HEK293 (cell line): ENCODE results near the gene MCF2L.

Source experiments
- SETDB1 ChIP-seq: IDR thresholded peaks from one replicate; pipeline ENCODE4 v1.6.1; 2017; ENCODE audit warnings: mild to moderate bottlenecking, low read length, moderate library complexity, mixed read lengths; ENCODE audit not compliant: insufficient read length
- ZNF18 ChIP-seq: fragments of 450-650 bp; formaldehyde crosslinking; IDR thresholded peaks from 2 replicates; pipeline ENCODE4 v1.5.1; 2016; ENCODE audit warnings: missing biosample characterization, missing genetic modification characterization
- ZNF670 ChIP-seq: fragments of 450-650 bp; formaldehyde crosslinking; IDR thresholded peaks from 2 replicates; pipeline ENCODE4 v1.5.1; 2016; ENCODE audit warnings: missing biosample characterization, missing genetic modification characterization, low read depth
- TF ChIP-seq, protein P1 (sequence below): fragments of 450-650 bp; formaldehyde crosslinking; IDR thresholded peaks from 2 replicates; pipeline ENCODE4 v1.5.1; 2016; ENCODE audit warnings: missing biosample characterization, missing genetic modification characterization
- TF ChIP-seq, protein P2 (sequence below): fragments of 450-650 bp; formaldehyde crosslinking; IDR thresholded peaks from 2 replicates; pipeline ENCODE4 v1.5.1; 2016; ENCODE audit warnings: missing biosample characterization, missing genetic modification characterization, borderline replicate concordance

GRCh38 chr13:113145911-113146598 is 177.0 kb downstream of the MCF2L start:
- TF ChIP-seq, protein P1, sequence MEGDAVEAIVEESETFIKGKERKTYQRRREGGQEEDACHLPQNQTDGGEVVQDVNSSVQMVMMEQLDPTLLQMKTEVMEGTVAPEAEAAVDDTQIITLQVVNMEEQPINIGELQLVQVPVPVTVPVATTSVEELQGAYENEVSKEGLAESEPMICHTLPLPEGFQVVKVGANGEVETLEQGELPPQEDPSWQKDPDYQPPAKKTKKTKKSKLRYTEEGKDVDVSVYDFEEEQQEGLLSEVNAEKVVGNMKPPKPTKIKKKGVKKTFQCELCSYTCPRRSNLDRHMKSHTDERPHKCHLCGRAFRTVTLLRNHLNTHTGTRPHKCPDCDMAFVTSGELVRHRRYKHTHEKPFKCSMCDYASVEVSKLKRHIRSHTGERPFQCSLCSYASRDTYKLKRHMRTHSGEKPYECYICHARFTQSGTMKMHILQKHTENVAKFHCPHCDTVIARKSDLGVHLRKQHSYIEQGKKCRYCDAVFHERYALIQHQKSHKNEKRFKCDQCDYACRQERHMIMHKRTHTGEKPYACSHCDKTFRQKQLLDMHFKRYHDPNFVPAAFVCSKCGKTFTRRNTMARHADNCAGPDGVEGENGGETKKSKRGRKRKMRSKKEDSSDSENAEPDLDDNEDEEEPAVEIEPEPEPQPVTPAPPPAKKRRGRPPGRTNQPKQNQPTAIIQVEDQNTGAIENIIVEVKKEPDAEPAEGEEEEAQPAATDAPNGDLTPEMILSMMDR (tag by site-specific recombination) = no peak
- TF ChIP-seq, protein P2, sequence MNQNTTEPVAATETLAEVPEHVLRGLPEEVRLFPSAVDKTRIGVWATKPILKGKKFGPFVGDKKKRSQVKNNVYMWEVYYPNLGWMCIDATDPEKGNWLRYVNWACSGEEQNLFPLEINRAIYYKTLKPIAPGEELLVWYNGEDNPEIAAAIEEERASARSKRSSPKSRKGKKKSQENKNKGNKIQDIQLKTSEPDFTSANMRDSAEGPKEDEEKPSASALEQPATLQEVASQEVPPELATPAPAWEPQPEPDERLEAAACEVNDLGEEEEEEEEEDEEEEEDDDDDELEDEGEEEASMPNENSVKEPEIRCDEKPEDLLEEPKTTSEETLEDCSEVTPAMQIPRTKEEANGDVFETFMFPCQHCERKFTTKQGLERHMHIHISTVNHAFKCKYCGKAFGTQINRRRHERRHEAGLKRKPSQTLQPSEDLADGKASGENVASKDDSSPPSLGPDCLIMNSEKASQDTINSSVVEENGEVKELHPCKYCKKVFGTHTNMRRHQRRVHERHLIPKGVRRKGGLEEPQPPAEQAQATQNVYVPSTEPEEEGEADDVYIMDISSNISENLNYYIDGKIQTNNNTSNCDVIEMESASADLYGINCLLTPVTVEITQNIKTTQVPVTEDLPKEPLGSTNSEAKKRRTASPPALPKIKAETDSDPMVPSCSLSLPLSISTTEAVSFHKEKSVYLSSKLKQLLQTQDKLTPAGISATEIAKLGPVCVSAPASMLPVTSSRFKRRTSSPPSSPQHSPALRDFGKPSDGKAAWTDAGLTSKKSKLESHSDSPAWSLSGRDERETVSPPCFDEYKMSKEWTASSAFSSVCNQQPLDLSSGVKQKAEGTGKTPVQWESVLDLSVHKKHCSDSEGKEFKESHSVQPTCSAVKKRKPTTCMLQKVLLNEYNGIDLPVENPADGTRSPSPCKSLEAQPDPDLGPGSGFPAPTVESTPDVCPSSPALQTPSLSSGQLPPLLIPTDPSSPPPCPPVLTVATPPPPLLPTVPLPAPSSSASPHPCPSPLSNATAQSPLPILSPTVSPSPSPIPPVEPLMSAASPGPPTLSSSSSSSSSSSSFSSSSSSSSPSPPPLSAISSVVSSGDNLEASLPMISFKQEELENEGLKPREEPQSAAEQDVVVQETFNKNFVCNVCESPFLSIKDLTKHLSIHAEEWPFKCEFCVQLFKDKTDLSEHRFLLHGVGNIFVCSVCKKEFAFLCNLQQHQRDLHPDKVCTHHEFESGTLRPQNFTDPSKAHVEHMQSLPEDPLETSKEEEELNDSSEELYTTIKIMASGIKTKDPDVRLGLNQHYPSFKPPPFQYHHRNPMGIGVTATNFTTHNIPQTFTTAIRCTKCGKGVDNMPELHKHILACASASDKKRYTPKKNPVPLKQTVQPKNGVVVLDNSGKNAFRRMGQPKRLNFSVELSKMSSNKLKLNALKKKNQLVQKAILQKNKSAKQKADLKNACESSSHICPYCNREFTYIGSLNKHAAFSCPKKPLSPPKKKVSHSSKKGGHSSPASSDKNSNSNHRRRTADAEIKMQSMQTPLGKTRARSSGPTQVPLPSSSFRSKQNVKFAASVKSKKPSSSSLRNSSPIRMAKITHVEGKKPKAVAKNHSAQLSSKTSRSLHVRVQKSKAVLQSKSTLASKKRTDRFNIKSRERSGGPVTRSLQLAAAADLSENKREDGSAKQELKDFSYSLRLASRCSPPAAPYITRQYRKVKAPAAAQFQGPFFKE (tag by site-specific recombination) = no peak
- TF ChIP-seq SETDB1 (no peak), ZNF670 (no peak), ZNF18 (tag by site-specific recombination) (no peak)
